GM19324 (cell line): Measurements from ENCODE around the gene CFAP206.

Experiments
- ATAC-seq: cut with Tn5 transposase; IDR thresholded peaks from one replicate; pipeline ENCODE4 v1.9.1; 2021; ENCODE audit warnings: mild to moderate bottlenecking, moderate library complexity; ENCODE audit not compliant: unreplicated experiment, low FRiP score

Gene CFAP206

DNA sequence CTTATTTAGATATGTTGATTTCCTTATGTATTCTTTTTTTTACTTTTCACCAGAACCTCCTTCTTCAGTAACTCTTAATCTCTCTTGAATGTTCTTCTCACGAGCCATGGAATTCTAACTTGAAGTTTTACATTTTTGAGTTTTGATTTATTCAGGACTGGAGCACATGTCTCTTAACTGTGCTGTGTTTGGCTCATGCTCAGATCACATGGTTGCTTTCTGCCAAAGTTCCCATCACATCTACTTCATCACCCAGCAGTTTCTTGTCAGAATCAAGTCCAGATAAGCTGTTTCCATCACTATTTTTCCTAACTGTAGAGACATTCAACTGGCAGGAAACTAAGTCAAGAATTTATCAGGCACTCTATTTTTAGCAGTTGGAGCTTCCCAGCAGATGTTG is 96.7 kb downstream of the CFAP206 start:
- no peak for ATAC-seq
